DND-41 (cell line): ENCODE results near the gene C10orf120.

Experiments used
- EZH2 ChIP-seq: IDR thresholded peaks from 3 replicates; pipeline ENCODE4 v1.6.1; 2012; ENCODE audit warnings: borderline replicate concordance, low read depth, mild to moderate bottlenecking, moderate library complexity, low read length, inconsistent platforms; ENCODE audit not compliant: severe bottlenecking
- TF ChIP-seq, protein P1 (sequence below): IDR thresholded peaks from 2 replicates; pipeline ENCODE4 v1.5.1; 2012; ENCODE audit warnings: borderline replicate concordance, low read length, moderate library complexity, mild to moderate bottlenecking; ENCODE audit not compliant: poor library complexity, severe bottlenecking; ENCODE audit errors: extremely low read depth

- TF ChIP-seq, protein P1, sequence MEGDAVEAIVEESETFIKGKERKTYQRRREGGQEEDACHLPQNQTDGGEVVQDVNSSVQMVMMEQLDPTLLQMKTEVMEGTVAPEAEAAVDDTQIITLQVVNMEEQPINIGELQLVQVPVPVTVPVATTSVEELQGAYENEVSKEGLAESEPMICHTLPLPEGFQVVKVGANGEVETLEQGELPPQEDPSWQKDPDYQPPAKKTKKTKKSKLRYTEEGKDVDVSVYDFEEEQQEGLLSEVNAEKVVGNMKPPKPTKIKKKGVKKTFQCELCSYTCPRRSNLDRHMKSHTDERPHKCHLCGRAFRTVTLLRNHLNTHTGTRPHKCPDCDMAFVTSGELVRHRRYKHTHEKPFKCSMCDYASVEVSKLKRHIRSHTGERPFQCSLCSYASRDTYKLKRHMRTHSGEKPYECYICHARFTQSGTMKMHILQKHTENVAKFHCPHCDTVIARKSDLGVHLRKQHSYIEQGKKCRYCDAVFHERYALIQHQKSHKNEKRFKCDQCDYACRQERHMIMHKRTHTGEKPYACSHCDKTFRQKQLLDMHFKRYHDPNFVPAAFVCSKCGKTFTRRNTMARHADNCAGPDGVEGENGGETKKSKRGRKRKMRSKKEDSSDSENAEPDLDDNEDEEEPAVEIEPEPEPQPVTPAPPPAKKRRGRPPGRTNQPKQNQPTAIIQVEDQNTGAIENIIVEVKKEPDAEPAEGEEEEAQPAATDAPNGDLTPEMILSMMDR: no peak
- no peak for TF ChIP-seq EZH2
These were observed 10.4 kb downstream of the C10orf120 start for GRCh38 chr10:122689146-122689820.
